SU-DHL-6 (cell line): ENCODE data around the gene RALGAPA1.

Experiments used
- H2AFZ ChIP-seq: fragments of 200-600 bp; sonication (generic); 2 replicates; pipeline ENCODE4 v1.6.1; 2014; ENCODE audit warnings: low read depth, mild to moderate bottlenecking, moderate library complexity, mixed read lengths, antibody characterized with exemption, low read length; ENCODE audit not compliant: severe bottlenecking
- H3F3A ChIP-seq: fragments of 200-600 bp; shearing (Covaris generic); 2 replicates; pipeline ENCODE4 v1.6.0; 2016; ENCODE audit warnings: antibody characterized with exemption, mild to moderate bottlenecking; ENCODE audit not compliant: insufficient read depth
- H3K27ac ChIP-seq: fragments of 200-600 bp; sonication (generic); 2 replicates; pipeline ENCODE4 v1.5.1; 2016; ENCODE audit warnings: low read depth, mild to moderate bottlenecking, low read length, moderate library complexity, mixed read lengths
- H3K27me3 ChIP-seq: fragments of 200-600 bp; sonication (generic), shearing (Covaris generic); 2 replicates; pipeline ENCODE4 v1.6.0; 2014; ENCODE audit warnings: mild to moderate bottlenecking, low read length
- H3K36me3 ChIP-seq: fragments of 200-600 bp; sonication (generic); 2 replicates; pipeline ENCODE4 v1.6.1; 2014; ENCODE audit warnings: mild to moderate bottlenecking, low read length, mixed read lengths
- H3K4me2 ChIP-seq: fragments of 300-600, 200-600 bp; shearing (Covaris generic), sonication (generic); 2 replicates; pipeline ENCODE4 v1.6.0; 2014; ENCODE audit warnings: low read length, low read depth, mild to moderate bottlenecking; ENCODE audit not compliant: poor library complexity, severe bottlenecking
- H3K4me3 ChIP-seq: fragments of 200-600 bp; sonication (generic); 2 replicates; pipeline ENCODE4 v1.5.1; 2014; ENCODE audit warnings: antibody characterized with exemption, low read length, mild to moderate bottlenecking, mixed read lengths; ENCODE audit not compliant: insufficient read depth, poor library complexity, severe bottlenecking
- H3K79me2 ChIP-seq: fragments of 200-600 bp; sonication (generic); 2 replicates; pipeline ENCODE4 v1.6.1; 2014; ENCODE audit warnings: mild to moderate bottlenecking, low read length, moderate library complexity; ENCODE audit not compliant: insufficient read depth
- H3K9ac ChIP-seq: fragments of 200-600 bp; sonication (generic); 2 replicates; pipeline ENCODE4 v1.7.0; 2014; ENCODE audit warnings: mild to moderate bottlenecking, low read length
- H3K9me2 ChIP-seq: fragments of 200-600 bp; sonication (generic); replicated peaks from 2 replicates; pipeline ENCODE4 v1.6.1; 2014; ENCODE audit warnings: low read length; ENCODE audit not compliant: insufficient read depth
- H3K9me3 ChIP-seq: fragments of 200-600 bp; sonication (generic); 2 replicates; pipeline ENCODE4 v1.6.1; 2014; ENCODE audit warnings: low read length, mixed read lengths; ENCODE audit not compliant: insufficient read depth
- H4K20me1 ChIP-seq: fragments of 200-600 bp; sonication (generic); 2 replicates; pipeline ENCODE4 v1.6.1; 2014; ENCODE audit warnings: low read depth, mild to moderate bottlenecking, antibody characterized with exemption, low read length, moderate library complexity, mixed read lengths
- CTCF ChIP-seq: fragments of 200-600 bp; sonication (generic); IDR thresholded peaks from one replicate; pipeline ENCODE4 v1.5.1; 2017; ENCODE audit warnings: antibody characterized with exemption, mild to moderate bottlenecking, low read length, moderate library complexity; ENCODE audit not compliant: insufficient read depth, poor library complexity, severe bottlenecking
- EZH2phosphoT487 ChIP-seq: fragments of 200-600 bp; sonication (generic), shearing (Covaris generic); conservative IDR thresholded peaks from 2 replicates; pipeline ENCODE4 v1.6.1; 2018; ENCODE audit warnings: mild to moderate bottlenecking, antibody characterized with exemption, low read length, moderate library complexity, mixed read lengths

Gene RALGAPA1

GRCh38 chr14:35727764-35728163 lies 81.3 kb downstream of the RALGAPA1 start:
- Histone ChIP-seq H3K4me2 (no peak overlapping the region), H3F3A (no peaks in the 10 kb centered on the region), H4K20me1 (no peaks in the 10 kb centered on the region), H3K9me2 (no peaks in the 10 kb centered on the region), H3K27me3 (no peaks in the 10 kb centered on the region), H2AFZ (no peak overlapping the region), H3K9me3 (no peaks in the 10 kb centered on the region), H3K27ac (no peak overlapping the region), H3K79me2 (no peaks in the 10 kb centered on the region), H3K36me3 (no peaks in the 10 kb centered on the region), H3K4me3 (no peak overlapping the region), H3K9ac (no peak overlapping the region)
- TF ChIP-seq CTCF = no peak
- TF ChIP-seq EZH2phosphoT487 = no peak

DNA sequence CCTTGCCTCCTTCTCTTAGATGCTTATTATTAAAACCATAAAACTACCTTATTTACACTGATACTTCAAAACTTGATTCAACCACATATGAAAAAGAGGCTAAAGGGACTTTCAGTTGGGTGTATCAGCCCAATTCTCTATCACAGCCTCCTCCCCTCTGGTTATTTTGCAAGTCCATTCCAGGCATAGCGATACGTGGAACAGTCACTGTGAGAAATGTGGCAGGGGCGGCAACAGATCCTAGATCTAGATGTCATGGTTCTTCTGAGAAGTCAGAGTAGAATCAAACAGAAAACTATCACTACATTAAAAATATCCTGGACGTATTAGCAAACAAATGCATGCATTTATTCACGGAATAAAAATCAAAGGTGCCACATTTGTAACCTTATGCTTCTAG lies 83.2 kb downstream of the RALGAPA1 start:
- H3K4me2 ChIP-seq = no peak overlapping the region
- no peaks in the 10 kb centered on the region for H3K9me3 ChIP-seq
- no peaks in the 10 kb centered on the region for H3K27me3 ChIP-seq
- no peak overlapping the region for H3K4me3 ChIP-seq
- no peak overlapping the region for H3K9ac ChIP-seq
- H3K36me3 ChIP-seq = no peaks in the 10 kb centered on the region
- no peaks in the 10 kb centered on the region for H4K20me1 ChIP-seq
- no peak overlapping the region for H2AFZ ChIP-seq
- no peaks in the 10 kb centered on the region for H3K9me2 ChIP-seq
- H3F3A ChIP-seq = no peaks in the 10 kb centered on the region
- H3K27ac ChIP-seq = no peak overlapping the region
- TF ChIP-seq CTCF (no peak), EZH2phosphoT487 (no peak)
- no peaks in the 10 kb centered on the region for H3K79me2 ChIP-seq

DNA sequence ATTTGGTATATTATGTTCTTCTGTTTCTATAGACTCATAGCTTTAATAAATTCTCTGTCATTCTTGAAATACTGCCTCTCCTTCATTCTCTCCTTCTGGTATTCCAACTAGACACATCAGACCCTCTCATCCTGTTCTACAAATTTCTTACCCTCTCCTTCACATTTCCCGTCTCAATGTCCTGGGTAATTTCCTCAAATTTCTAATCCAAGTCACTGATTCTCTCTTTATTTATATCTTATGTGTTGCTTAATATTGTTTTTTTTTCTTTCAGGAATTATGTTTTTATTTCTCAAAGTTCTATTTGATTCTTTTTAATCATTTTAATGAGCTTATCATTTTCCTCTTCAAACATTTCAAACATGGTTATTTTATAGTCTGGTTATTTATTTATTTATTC lies 94.0 kb downstream of the RALGAPA1 start:
- no peaks in the 10 kb centered on the region for H3K9me3 ChIP-seq
- no peak overlapping the region for H3K4me2 ChIP-seq
- no peaks in the 10 kb centered on the region for H3K9me2 ChIP-seq
- H3F3A ChIP-seq = no peaks in the 10 kb centered on the region; the same call in 1 of the 2 replicates
- TF ChIP-seq CTCF (no peak), EZH2phosphoT487 (no peak)
- H2AFZ ChIP-seq = no peak overlapping the region
- no peak overlapping the region for H3K9ac ChIP-seq
- H3K27ac ChIP-seq = no peak overlapping the region
- H3K79me2 ChIP-seq = no peaks in the 10 kb centered on the region
- H3K27me3 ChIP-seq = no peaks in the 10 kb centered on the region
- H3K36me3 ChIP-seq = no peaks in the 10 kb centered on the region; the same call in 1 of the 2 replicates
- no peak overlapping the region for H3K4me3 ChIP-seq
- H4K20me1 ChIP-seq = no peaks in the 10 kb centered on the region
